ENCODE measurements around the gene RARB.

The RARB gene

DNA sequence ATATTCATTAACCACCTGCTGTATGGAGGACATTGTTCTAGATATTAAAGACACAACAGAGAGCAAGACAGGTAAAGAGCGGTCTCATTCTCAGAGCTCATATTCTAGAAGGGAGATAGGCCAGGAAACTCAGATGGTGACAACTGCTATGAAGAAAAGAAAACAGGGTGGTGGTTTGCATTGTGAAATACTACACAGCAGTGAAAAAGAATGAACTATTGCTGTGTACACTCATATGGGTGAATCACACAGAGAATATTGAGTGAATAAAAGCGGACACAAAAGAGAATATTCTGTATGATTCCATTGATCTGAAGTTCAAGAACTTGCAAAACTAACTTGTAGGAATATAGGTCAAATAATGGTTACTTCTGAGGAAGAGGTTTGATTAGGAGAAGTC is 159.9 kb downstream of the RARB start:
- Histone ChIP-seq H3K9ac (ENCODE audit: low read length) (no peak overlapping the region), H3K9me3 (ENCODE audit: control insufficient read depth, insufficient read depth, low read depth, low read length) (no peaks in the 10 kb centered on the region), H3K36me3 (ENCODE audit: control insufficient read depth, insufficient read depth, low read length) (no peaks in the 10 kb centered on the region), H3K27me3 (ENCODE audit: control insufficient read depth, insufficient read depth, low read length) (no peaks in the 10 kb centered on the region), H3K27ac (ENCODE audit: low read depth, low read length) (no peak overlapping the region), H3K4me1 (ENCODE audit: control insufficient read depth, insufficient read depth, low read length) (peaks cover 7% of the 10 kb centered on the region; the same call in 1 of the 2 replicates), H3K4me3 (ENCODE audit: low read depth, low read length) (no peak overlapping the region)

DNA sequence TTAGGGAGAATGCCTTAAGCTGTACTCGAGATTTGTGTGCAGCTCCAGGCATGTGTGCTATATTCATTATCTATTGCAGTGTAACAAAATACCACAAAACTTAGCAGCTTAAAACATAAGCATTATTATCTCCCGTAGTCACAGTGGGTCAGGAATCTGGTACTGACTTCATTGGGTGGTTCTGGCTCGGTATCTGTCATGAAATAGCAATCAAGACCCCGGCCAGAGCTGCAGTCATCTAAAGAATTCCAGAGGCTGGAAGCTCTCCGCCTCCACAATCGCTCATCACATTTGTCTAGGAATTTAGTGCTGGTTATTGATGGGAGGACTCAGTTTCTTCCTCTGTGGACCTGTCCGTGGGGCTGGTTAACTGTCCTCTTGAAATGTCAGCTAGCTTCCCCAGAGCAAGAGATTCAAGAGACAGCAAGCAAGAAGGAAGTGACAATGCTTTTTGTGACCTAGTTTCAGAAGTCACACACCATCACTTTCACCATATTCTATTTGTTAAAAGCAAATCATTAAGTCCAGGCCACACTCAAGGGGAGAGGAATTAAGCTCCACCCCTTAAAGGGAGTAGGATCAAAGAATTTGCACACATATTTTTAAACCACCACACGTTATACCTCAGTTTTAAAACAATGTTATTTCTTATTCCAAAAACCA is 160.5 kb downstream of the RARB start:
- H3K27ac ChIP-seq (ENCODE audit: low read depth, low read length), result no peak overlapping the region

DNA sequence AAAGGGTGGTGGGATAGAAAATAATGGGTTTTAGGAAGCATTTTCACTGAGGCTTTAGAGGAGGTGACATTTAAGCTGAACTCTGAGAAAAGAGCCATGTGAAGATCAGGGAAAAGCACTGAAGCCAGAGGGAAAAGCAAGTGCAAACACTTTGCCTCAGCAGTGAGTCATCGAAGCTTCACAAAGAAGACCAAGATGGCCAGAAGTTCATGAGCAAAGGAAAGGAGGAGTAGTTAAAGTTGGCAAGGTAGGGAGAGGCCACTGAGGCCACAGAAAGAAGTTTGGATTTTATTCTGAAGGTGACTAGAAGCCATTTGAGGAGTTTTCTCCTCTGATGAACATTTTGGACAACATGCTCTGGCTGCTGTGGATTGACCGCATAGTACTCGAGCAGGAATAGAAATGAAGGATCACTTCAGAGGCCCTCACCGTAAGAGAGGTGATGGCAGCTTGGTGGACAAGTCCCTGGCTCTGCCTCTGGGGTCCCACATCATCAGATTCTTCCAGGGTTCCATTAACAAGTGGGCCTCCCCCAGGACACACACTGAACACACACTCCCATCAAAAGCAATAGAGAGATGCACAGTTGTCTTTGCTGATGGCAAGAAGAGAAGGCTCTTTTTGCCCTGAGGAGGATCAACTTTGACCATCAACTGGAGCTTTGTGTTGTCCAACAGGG is 161.2 kb downstream of the RARB start:
- Histone ChIP-seq H3K4me1 (ENCODE audit: control insufficient read depth, insufficient read depth, low read length) (peaks cover 8% of the 10 kb centered on the region; the same call in 1 of the 2 replicates), H3K27me3 (ENCODE audit: control insufficient read depth, insufficient read depth, low read length) (no peaks in the 10 kb centered on the region), H3K36me3 (ENCODE audit: control insufficient read depth, insufficient read depth, low read length) (no peaks in the 10 kb centered on the region), H3K27ac (ENCODE audit: low read depth, low read length) (no peak overlapping the region), H3K9ac (ENCODE audit: low read length) (no peak overlapping the region), H3K4me3 (ENCODE audit: low read depth, low read length) (no peak overlapping the region), H3K9me3 (ENCODE audit: control insufficient read depth, insufficient read depth, low read depth, low read length) (no peaks in the 10 kb centered on the region)

More for the DNA sequence above, 160.5 kb downstream of the RARB start:
- Histone ChIP-seq H3K4me3 (ENCODE audit: low read depth, low read length) (no peak overlapping the region), H3K27me3 (ENCODE audit: control insufficient read depth, insufficient read depth, low read length) (no peaks in the 10 kb centered on the region), H3K9me3 (ENCODE audit: control insufficient read depth, insufficient read depth, low read depth, low read length) (no peaks in the 10 kb centered on the region), H3K9ac (ENCODE audit: low read length) (no peak overlapping the region), H3K36me3 (ENCODE audit: control insufficient read depth, insufficient read depth, low read length) (no peaks in the 10 kb centered on the region), H3K4me1 (ENCODE audit: control insufficient read depth, insufficient read depth, low read length) (peaks cover 7% of the 10 kb centered on the region; the same call in 1 of the 2 replicates)

DNA sequence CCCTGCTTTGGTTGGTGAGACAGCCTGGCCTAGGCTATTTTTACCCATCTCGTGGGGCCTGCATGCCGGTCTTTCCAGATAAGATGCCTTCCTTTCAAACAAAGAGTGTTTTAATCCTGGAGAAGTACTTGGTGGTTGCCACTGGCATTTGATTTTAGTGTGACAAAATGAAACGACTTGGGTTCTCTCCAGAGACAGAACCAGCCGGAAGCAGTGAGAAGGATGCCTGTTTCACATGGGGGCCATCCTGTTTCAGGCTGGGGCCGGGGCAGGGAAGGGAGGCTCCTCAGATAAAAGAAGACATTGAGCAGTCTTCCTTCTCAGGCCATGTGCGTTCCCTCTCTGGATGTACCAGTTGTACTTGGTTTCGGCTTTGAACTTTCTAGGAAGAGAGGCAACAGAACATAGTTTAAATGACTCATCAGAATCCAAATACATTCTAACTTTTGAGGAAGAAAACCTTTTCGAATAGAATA is 161.8 kb downstream of the RARB start:
- no peaks in the 10 kb centered on the region for H3K27me3 ChIP-seq (ENCODE audit: control insufficient read depth, insufficient read depth, low read length)
- H3K4me3 ChIP-seq (ENCODE audit: low read depth, low read length), result no peak overlapping the region
- peaks cover 11% of the 10 kb centered on the region; the same call in 1 of the 2 replicates for H3K4me1 ChIP-seq (ENCODE audit: control insufficient read depth, insufficient read depth, low read length)
- H3K9me3 ChIP-seq (ENCODE audit: control insufficient read depth, insufficient read depth, low read depth, low read length), result no peaks in the 10 kb centered on the region
- H3K36me3 ChIP-seq (ENCODE audit: control insufficient read depth, insufficient read depth, low read length), result no peaks in the 10 kb centered on the region
- H3K9ac ChIP-seq (ENCODE audit: low read length), result no peak overlapping the region
- H3K27ac ChIP-seq (ENCODE audit: low read depth, low read length), result no peak overlapping the region

DNA sequence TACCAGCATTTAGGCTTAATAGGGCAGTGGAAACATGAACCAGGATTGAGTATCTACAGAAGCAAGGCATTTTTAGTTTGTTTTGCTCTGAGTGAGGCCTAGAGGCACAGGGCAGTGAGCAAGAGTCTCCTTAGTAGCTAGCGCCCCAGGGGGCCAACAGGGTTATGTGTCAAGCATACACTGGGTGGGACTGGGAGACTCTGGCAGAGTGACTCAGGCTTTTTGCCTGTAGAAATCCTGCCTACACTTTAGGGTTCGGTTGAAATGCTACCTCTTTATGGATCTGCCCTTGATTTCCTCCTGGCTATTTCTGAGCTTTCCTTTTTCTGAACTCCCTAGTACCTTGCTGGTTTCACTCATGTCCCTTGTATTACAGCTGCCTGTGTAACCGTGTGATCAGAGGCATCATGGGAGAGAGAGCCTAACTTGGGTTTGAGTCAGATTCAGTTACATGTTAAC is 164.5 kb downstream of the RARB start:
- Histone ChIP-seq H3K27me3 (ENCODE audit: control insufficient read depth, insufficient read depth, low read length) (no peaks in the 10 kb centered on the region), H3K36me3 (ENCODE audit: control insufficient read depth, insufficient read depth, low read length) (peaks cover 10% of the 10 kb centered on the region), H3K27ac (ENCODE audit: low read depth, low read length) (no peak overlapping the region; the same call in 1 of the 2 replicates), H3K4me3 (ENCODE audit: low read depth, low read length) (no peak overlapping the region), H3K4me1 (ENCODE audit: control insufficient read depth, insufficient read depth, low read length) (peaks cover 11% of the 10 kb centered on the region; the same call in 1 of the 2 replicates), H3K9me3 (ENCODE audit: control insufficient read depth, insufficient read depth, low read depth, low read length) (no peaks in the 10 kb centered on the region), H3K9ac (ENCODE audit: low read length) (no peak overlapping the region)

DNA sequence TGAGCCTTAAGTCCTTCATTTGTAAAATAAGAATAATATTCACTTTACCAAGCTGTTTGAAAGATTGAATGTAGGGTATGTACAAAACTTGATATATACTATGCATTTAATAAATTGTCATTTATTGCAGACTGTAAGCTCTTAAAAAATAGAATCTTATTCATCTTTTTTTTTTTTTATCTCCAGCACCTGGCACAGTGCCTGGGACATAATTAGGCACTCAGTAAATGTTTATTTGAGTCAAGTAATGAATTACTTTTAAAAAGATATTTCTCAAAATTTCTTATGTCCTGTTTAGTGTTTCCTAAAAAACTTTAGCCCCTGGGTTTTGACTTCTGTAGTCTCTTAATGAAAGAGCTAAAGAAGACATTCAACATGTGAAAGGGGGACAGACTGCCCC is 164.9 kb downstream of the RARB start:
- Histone ChIP-seq H3K36me3 (ENCODE audit: control insufficient read depth, insufficient read depth, low read length) (peaks cover 15% of the 10 kb centered on the region), H3K27ac (ENCODE audit: low read depth, low read length) (no peak overlapping the region; the same call in 1 of the 2 replicates), H3K27me3 (ENCODE audit: control insufficient read depth, insufficient read depth, low read length) (no peaks in the 10 kb centered on the region), H3K4me1 (ENCODE audit: control insufficient read depth, insufficient read depth, low read length) (peaks cover 11% of the 10 kb centered on the region; the same call in 1 of the 2 replicates), H3K4me3 (ENCODE audit: low read depth, low read length) (no peak overlapping the region), H3K9ac (ENCODE audit: low read length) (no peak overlapping the region), H3K9me3 (ENCODE audit: control insufficient read depth, insufficient read depth, low read depth, low read length) (no peaks in the 10 kb centered on the region)

DNA sequence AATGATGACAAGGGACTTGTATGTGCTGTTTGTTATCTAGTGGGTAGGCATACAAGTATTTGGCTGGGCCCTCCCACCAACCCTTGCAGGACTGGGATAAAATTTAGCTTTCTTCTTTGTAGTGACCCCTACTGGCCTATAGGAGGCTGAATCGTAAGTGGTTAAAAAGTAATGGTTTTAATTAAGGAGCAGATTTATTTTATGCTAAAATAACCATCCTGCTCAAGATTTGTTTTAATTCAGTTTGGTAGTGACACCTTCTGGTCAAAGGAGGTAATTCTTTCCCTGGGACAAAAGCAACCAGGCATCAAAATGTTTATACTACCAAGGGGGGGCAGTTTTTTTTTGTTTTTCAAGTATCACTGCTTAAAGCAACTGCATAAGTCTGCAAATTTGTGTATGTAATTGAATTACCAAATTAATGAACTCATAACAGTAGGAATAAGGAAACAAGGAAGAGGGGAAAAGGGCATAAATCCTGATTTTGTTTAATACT is 166.0 kb downstream of the RARB start:
- H3K9ac ChIP-seq (ENCODE audit: low read length), result no peak overlapping the region
- H3K9me3 ChIP-seq (ENCODE audit: control insufficient read depth, insufficient read depth, low read depth, low read length), result no peaks in the 10 kb centered on the region
- H3K4me1 ChIP-seq (ENCODE audit: control insufficient read depth, insufficient read depth, low read length), result peaks cover 11% of the 10 kb centered on the region; the same call in 1 of the 2 replicates
- H3K36me3 ChIP-seq (ENCODE audit: control insufficient read depth, insufficient read depth, low read length), result peaks cover 25% of the 10 kb centered on the region
- no peak overlapping the region for H3K4me3 ChIP-seq (ENCODE audit: low read depth, low read length)
- no peaks in the 10 kb centered on the region for H3K27me3 ChIP-seq (ENCODE audit: control insufficient read depth, insufficient read depth, low read length)
- no peak overlapping the region for H3K27ac ChIP-seq (ENCODE audit: low read depth, low read length)

DNA sequence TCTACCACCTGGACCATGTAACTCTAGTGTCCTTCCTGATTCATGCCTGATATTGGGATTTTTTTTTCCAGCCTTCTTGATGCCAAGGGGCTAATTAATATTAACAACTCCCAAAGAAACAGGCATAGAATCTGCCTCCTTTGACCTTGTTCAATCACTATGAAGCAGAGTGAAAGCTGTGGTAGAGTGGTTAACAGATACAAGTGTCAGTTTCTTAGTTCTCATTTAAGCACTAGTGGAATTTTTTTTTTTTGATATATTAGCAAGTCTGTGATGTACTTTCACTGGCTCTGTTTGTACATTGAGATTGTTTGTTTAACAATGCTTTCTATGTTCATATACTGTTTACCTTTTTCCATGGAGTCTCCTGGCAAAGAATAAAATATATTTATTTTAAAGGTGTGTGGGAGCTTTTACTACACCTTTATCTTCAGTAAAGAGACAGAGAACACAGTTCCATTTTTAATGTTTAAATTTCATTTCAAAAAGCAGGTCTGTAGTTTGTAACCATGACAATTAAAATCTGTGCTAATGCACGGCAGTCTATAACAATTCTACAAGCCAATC is 169.6 kb downstream of the RARB start:
- Histone ChIP-seq H3K9ac (ENCODE audit: low read length) (no peak overlapping the region), H3K36me3 (ENCODE audit: control insufficient read depth, insufficient read depth, low read length) (peaks cover 49% of the 10 kb centered on the region), H3K4me1 (ENCODE audit: control insufficient read depth, insufficient read depth, low read length) (peaks cover 6% of the 10 kb centered on the region; the same call in 1 of the 2 replicates), H3K27me3 (ENCODE audit: control insufficient read depth, insufficient read depth, low read length) (no peaks in the 10 kb centered on the region), H3K27ac (ENCODE audit: low read depth, low read length) (no peak overlapping the region), H3K9me3 (ENCODE audit: control insufficient read depth, insufficient read depth, low read depth, low read length) (no peaks in the 10 kb centered on the region), H3K4me3 (ENCODE audit: low read depth, low read length) (no peak overlapping the region)

DNA sequence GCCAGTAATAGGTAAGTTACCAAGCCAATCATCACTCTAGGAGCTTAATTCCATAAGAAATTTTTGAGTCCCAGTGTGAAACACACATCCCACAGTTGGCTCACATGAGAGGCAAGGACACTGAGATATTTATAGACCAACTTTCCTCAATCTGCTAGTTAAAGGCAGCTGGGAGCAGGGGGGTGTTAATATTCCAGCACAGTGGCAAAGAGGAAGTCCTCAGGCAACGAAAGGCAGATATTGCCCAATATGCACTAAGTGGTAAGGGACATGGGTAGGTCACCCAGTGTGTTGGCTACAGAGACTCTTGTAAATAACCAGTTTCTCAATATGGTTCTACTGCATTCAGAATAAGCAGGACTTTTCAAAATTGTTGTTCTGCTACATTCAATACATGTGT is 175.6 kb downstream of the RARB start:
- no peaks in the 10 kb centered on the region for H3K27me3 ChIP-seq (ENCODE audit: control insufficient read depth, insufficient read depth, low read length)
- H3K27ac ChIP-seq (ENCODE audit: low read depth, low read length), result no peak overlapping the region
- H3K4me1 ChIP-seq (ENCODE audit: control insufficient read depth, insufficient read depth, low read length), result no peaks in the 10 kb centered on the region
- no peak overlapping the region for H3K4me3 ChIP-seq (ENCODE audit: low read depth, low read length)
- H3K9me3 ChIP-seq (ENCODE audit: control insufficient read depth, insufficient read depth, low read depth, low read length), result no peaks in the 10 kb centered on the region
- peaks cover 83% of the 10 kb centered on the region for H3K36me3 ChIP-seq (ENCODE audit: control insufficient read depth, insufficient read depth, low read length)
- no peak overlapping the region for H3K9ac ChIP-seq (ENCODE audit: low read length)

DNA sequence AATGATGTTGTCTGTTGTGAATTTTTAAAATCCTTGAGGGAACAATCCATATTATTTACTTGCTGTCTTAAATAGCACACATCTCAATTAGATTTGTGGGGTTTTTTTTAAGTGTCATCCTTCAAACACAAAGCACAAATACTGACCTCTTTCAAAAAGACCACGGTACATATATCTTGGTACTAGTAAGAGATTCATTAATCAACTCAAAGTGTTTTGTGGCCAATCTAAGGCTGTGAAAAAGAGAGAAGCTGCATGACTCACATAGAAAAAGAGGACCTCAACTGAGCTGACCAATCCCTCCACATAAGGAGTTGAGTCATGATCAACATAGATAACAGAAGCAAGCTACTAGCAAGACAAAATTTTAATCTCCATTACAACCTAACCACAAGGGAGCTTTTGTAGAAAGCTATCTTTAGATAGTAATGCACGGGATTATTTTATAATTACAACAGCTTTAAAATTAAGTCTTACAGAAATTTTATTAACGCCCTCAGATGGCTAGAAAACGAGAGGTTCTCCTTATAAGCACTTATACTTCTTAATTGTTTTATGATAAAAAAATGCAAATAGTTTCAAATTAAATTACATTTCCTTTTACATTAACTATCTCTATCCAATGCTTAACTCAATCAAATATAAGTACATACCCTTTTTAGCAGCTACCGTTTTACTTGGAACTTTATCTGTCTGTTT is 176.2 kb downstream of the RARB start:
- Histone ChIP-seq H3K36me3 (ENCODE audit: control insufficient read depth, insufficient read depth, low read length) (peaks cover 83% of the 10 kb centered on the region), H3K9ac (ENCODE audit: low read length) (no peak overlapping the region), H3K4me3 (ENCODE audit: low read depth, low read length) (no peak overlapping the region), H3K27me3 (ENCODE audit: control insufficient read depth, insufficient read depth, low read length) (no peaks in the 10 kb centered on the region), H3K9me3 (ENCODE audit: control insufficient read depth, insufficient read depth, low read depth, low read length) (no peaks in the 10 kb centered on the region), H3K27ac (ENCODE audit: low read depth, low read length) (no peak overlapping the region), H3K4me1 (ENCODE audit: control insufficient read depth, insufficient read depth, low read length) (no peaks in the 10 kb centered on the region)
